Activated T-cell treated with anti-CD3 and anti-CD28 coated beads, Interleukin-2, amount 50 U/mL, for 1 hour (primary cell): ENCODE measurements around the gene TRIM41.
"Not testable (repeated sequence)": the region's sequence is repeated elsewhere in the genome, so short reads cannot be mapped to it uniquely, and the experiment has no call there.

Experiments used
- DNase-seq: peaks from one replicate; pipeline ENCODE4 v3.0.0-alpha.2; 2020

TRIM41 gene

GRCh38 chr5:181193656-181194055, 29.4 kb upstream of the TRIM41 start:
- DNase-seq = no peak

DNA sequence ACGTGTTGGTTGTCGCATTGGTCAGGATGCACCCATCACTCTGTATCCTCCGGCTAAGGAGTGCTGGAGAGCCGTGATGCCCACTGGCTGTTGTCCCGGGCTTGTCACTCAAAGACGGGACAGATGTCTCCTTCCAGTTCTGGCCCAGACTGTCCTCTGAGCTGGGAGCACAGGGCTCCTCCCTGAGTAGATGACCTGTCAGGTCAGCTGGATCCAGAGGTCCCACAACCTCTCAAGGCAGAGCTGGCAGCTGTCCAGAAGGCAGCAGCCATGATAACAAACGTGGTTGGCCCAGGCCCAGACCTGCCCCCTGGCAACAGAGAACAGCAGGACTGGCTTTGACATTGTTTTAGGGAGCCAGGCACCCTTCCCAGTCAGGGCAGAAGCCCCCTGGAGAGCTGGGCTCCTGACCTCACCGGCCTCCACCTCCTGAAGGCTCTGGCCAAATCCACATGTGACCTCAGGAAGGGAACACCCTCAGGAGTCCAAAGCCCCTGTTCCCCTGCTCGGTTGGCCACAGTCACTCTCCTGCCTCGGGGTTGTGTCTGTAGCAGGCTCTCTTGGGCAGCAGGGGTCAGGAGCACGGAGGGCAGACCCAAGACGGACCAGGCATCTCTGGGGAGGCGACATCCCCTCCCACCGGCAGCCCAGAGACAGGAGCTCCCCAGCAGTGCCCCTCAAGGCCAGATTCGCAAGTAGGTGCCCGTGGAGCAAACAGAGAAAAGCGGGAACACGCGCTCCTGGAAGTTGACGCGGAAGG, 28.4 kb upstream of the TRIM41 start:
- no peak for DNase-seq

DNA sequence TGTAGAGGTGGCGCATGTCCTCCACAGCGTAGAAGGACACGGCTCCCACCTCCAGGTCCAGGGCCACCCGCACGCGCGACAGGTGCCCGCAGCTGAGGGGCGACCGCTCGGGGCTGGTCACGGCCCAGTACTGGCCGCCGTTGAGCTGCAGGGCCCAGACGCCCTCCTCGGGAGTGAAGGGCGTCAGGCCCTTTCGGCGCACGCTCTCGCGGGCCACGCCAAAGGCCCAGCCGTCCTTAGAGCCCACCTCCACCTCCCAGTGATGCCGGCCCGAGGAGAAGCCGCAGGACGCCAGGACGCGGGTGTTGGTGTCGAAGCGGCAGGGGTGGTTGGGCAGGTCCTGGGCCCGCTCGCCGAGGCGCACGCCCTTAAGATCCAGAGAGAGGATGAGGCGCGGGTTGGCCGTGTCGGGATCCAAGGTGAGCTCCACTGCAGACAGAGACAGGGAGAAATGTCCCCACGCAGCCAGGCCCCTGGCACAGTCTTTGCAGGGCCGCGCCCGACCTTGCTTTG, 27.8 kb upstream of the TRIM41 start:
- DNase-seq = no peak

DNA sequence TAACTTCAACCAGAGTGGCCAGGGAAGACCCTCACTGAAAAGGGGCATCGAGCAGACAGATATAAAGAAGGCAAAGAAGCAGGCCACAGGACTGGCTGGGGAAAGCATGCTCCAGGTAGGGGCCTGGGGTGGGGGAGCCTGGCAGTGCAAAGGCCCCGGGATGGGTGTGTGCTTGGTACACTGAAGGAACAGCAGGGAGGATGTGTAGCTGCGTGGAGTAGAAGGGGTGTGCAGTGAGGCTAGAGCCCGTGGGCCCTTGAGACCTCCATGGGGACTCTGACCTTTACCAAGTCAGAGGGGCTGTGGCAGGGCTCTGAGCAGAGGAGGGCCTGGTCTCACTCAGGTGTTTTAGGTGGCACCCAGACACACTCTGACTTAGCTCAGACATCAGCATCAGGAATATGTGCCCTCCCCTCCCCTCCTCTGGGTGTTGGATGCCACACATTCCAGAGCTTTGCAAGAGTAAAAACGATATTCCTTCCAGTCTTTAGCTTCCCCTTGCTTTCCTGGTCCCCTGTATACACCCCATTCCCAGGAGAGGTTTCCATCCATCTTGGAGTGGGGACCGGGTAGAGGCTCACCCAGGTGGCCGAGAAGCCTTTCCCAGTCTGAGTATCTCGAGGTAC, 25.6 kb upstream of the TRIM41 start:
- no peak for DNase-seq

GRCh38 chr5:181198106-181198685, 24.9 kb upstream of the TRIM41 start:
- DNase-seq = no peak

DNA sequence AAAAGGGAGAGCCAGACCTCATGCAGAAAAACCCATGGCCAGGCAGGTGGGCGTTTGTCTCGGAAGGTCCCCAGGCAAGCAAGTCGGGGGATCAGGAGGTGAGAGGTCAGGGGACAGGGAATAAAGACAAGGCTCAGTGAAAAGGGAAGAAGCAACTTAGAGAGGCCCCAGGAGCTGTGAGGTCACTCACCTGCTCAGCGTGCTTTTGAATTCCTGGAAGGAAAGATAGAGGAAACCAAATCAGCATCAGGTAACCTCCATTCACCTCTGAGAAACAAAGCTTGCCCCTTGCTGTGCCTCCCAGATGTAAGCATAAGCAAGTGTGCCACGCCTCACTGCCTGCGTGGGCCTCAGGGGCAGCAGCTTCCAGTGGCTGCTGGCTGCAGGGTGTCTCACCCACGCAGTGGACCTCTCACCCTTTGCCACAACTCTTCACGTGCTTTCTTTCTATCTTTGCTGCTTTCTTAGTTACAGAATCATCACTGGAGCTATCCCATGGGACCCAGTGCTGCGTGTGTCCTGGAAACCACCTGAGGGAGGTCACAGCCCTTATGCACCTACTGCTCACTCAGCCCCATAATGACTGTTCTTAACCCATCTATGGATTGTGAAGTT, 24.1 kb upstream of the TRIM41 start:
- no peak for DNase-seq

DNA sequence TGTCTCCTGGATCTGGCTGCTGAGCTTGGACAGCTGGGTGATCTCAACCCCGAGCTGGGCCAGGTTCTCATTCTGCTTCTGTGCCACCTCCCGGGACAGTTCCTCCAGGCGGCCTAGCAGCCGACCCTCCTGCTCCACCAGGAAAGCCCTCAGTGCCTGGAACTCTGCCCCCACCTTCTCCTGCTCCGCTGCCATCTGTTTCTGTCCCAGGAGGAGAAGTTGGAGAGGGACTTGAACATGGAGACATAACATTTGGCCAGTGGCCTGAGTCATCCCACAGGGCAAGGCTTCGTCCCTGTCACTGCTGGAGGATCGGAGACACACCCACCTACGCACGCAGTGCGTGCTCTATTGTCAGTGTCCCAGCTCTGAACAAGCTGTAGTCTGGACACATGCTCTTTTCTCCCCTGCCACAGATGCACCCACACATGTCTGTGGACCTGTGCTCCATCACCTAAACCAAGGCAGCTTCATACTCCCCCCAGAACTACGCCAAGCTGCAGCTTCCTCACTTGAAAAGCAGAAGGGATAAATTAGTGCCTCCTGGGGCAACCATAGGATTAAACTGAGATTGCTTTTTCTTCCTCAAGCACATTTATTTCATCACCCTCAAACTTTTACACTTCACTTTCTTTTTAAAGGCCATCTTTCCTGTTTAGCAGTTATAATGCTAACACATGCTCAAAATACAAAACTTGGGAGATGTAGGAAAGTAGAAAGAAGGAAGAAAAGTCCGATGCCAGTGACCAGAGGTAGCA, 23.0 kb upstream of the TRIM41 start:
- DNase-seq = no peak

DNA sequence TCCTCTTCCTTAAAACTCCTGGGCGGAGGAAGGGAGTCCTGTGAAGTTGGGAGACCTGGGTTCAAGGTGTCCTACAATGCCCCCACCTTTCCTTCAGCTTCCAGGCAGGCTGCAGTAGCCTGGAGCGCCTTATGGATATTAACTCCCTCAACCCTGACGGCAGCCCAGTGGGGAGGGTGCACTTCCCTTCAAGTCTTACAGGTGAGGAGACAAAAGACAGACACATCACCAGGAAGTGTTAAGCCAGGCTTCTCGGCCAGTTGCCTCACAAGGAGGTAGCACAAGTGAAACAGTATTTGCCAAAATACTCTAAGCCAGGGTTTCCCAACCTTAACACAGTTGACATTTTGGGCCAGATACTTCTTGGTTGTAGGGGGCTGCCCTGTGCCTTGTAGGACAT, 22.3 kb upstream of the TRIM41 start:
- no peak for DNase-seq

GRCh38 chr5:181203093-181203711, 19.9 kb upstream of the TRIM41 start:
- no peak for DNase-seq

DNA sequence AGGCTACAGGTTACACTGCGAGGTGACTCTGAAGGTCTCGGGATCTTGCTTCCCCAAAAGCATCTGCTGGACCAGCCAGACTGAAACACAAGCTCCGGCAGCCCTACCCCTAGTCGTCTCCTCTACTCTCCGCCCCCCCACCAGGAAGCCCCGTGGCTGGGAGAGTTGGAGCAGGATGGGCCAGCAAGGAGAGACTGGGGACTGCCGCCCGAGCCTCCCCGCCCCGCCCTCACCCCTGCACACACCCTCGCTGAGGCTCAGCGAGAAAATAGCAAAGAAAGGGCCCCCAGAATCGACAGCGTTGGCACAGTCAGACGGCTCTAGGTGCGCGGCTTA, 19.3 kb upstream of the TRIM41 start:
- no peak for DNase-seq

DNA sequence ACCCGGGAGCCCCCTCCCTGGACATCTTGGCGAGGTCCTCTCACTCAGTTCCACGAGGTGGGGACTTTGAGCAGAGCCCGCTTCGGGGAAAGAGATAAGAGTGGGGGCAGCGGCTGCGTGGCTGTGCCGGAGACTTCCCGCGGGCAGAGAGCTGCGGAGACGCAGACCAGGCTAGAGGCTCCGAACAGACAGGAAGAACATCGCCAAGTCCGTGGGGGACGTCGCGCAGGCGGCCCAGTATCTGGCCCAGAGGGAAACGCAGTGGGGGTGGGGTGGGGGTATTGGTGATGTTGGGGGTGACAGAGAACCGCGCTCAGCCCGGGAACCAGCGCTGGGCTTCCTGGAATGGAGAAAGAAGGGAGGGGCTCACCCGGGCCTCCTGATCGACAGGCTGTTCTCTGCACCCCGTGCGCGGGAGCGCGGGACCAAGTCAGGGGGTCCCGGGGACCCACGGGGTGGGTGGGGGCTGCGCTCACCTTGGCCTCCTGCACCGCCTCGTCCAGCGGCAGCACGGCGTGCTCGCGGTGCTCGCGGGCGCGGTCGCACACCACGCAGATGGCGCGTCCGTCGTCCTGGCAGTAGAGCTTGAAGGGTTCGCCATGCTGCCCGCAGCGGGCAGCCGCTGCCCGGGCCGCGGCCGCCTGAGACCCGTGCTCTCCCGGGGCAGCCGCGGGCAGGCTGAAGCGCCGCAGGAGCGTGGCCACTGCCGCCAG, 18.8 kb upstream of the TRIM41 start:
- DNase-seq = peak; percentile 41

GRCh38 chr5:181204826-181205760, 18.0 kb upstream of the TRIM41 start, which contains the start of gene TRIM7:
Gene TRIM7 (minus strand): TSS chr5:181205196. CDS start chr5:181205110, 86 bp downstream.
- DNase-seq = peak; percentile 51

DNA sequence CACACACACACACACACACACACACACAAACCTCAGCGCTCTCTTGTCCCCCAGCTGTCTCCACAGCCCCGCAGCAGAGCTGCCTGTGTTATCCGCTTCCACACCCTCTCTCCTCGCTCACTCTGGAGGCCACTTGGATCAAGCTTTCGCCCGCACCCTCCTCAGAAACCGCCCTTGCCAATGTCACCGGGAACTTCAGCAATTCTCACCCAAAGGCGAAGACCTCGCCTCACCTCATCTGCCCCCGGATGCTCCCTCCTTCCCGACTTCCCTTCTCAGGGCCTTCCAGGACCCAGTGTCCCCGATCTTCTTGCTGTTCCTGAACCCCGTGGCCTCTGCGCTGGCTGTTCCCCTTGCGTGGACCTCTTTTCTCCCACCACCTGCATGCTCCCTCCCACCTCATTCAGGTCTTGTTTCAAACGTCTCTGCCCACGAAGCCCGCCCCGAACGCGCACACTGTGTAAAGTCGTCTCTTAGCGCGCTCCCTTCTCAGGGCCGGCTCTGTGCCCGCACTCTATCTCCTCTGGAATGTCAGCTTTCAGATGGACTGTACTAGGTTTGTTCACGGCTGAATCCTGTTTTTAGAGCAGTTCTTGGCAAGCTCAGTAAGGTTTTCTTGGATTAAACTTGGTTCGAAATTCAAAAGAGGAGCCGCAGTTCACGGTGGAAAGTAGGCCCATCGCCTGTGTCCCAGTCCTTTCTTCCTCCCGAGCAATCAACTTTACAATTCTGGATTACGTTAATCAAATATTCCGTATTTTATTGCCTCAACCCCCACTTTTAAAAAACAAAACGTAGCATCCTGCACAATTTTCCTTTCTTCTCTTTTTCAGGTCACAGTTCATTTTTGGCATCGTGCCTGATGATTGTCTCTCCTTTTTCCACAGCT, 17.1 kb upstream of the TRIM41 start:
- DNase-seq = peak; percentile 47

GRCh38 chr5:181207214-181207959, 15.7 kb upstream of the TRIM41 start:
- DNase-seq = peak; percentile 71

DNA sequence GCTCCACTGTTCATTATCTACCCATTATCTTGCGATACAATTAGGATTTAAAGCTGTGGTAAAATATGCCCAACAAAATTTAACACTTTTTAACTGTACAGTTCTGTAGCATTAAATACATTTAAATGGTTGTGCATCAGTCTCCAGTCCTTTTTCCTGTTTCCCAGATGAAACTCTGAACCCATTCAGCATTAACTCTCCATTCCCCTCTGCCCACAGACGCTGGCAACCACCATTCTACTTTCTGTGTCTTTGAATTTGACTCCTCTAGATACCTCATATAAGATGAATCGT, 15.2 kb upstream of the TRIM41 start:
- no peak for DNase-seq

GRCh38 chr5:181209006-181209405, 14.1 kb upstream of the TRIM41 start:
- DNase-seq = not testable (repeated sequence)

DNA sequence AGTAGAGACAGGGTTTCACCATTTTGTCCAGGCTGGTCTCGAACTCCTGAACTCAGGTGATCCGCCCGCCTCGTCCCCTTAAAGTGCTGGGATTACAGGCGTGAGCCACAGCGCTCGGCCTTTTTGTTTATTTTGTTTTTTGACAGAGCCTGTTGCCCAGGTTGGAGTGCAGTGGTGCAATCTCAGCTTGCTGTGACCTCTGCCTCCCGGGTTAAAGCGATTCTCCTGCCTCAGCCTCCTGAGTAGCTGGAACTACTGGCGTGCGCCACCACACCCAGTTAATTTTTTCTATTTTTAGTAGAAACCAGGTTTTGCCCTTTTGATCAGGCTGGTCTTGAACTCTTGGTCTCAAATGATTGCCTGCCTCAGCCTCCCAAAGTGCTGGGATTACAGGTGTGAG, 12.9 kb upstream of the TRIM41 start:
- DNase-seq = not testable (repeated sequence)

- DNase-seq = not testable (repeated sequence)
Measured at GRCh38 chr5:181210698-181211097, 12.4 kb upstream of the TRIM41 start.

GRCh38 chr5:181211208-181211607, 11.9 kb upstream of the TRIM41 start:
- no peak for DNase-seq
